Measurements from ENCODE around the gene SUPT5H.

GRCh38 chr19:39479916-39480315, 34.5 kb downstream of the SUPT5H start:
- no peak for TF ChIP-seq GATA2 (IDR thresholded peaks at IDR 0.05; ENCODE audit: low read depth, low read length)
- no peak for TF ChIP-seq GATA3 (IDR thresholded peaks at IDR 0.05; ENCODE audit: low read depth, low read length)

Measured in SH-SY5Y (cell line).